Subcutaneous adipose tissue (tissue), 4 donors: ENCODE measurements around the gene MAGEA4. TPM values are rescaled to one million over a fixed set of nuclear protein-coding genes. Genes with fewer than 3 reads are reported as not detected.

Experiments used
- CTCF ChIP-seq: fragments of 450-650 bp; IDR thresholded peaks from one replicate; pipeline ENCODE4 v1.5.1; 2016; ENCODE audit warnings: low read depth, mild to moderate bottlenecking, control low read depth, antibody characterized with exemption, moderate library complexity
- total RNA-seq, 4 donors: library from RNA; depleted of rRNA; stranded (reverse); fragments of >200 nt; gene quantifications; one replicate each; pipeline ENCODE4 v1.1.0, GENCODE V29; 2016

MAGEA4 gene
- total RNA-seq, 4 donors from 2014 or later: not detected

DNA sequence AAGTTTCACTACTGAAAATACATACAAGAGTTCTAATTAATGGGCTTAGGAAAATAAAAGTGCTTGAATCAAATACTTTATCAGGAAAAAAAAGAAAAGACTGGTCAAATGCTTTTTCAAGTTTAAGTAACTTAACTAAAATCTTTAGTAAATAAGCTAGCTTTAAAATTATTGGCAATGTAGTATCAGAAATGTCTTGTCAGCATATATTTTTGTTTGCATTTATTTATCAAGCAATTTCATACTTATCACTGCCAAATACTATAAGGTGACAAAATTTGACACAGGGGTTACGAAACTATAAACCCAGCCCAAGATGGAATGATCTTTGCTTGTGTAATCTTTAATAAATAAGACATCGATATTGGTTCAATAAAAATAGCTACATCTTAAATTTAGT, 31.8 kb upstream of the MAGEA4 start:
- no peak for TF ChIP-seq CTCF

DNA sequence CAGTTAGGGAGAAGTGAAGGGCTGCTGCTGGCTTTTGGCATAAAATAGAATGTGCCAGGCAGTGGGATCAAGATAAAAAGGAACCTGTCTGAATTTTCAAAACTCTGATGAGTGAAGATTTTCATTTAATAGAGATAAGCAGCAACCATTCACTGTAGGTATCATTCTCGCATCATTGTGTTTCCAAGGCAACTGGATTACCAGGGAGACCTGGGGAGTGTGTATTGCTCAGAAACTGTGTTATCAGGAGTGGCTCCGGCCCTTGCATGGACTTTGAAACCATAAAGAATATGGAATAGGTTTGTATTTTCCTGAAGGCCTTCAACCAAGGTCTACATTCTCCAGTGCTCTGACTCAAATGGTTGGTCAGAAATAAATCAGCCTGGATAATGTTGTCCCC, 23.3 kb upstream of the MAGEA4 start:
- no peak for TF ChIP-seq CTCF

- TF ChIP-seq CTCF: no peak
These were observed 15.8 kb upstream of the MAGEA4 start for GRCh38 chrX:151896734-151897474.

DNA sequence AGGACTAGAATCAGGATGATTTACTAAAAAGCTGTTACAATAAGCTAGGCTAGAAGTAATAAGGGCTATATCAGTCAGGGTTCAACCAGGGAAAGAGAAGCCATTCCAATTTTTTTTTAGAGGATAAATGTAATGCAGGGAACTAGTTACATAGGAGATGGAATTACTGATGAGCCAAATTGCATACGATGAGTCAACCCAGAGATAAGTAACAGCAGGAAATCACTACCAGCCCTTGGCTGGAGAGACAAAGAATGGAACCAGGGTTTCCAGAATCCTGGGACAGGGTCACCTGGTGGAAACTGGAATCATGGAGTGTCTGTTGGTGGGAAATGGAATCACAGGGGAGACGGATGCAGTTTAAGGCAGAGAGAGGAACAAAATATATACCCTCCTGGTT, 13.1 kb upstream of the MAGEA4 start:
- TF ChIP-seq CTCF: no peak

DNA sequence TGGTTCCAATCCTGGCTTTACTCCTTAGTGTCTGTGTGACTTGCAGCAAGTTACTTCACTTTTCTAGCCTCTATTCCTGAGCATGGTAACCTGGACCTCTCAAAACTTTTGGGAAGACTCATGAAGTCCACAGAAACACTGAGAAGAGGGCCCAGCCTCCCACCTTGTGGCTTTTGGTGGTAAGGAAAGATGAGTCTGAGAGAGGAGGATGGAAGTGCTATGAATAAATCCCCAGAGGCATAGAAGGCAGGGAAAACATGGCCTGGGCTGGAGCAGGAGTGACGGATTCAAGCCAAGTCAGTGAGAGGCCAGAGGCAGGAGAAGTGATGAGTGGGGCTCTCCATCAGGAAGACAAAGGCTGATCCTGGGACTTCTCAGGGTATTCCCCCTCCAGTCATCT, 10.9 kb upstream of the MAGEA4 start:
- TF ChIP-seq CTCF: no peak

DNA sequence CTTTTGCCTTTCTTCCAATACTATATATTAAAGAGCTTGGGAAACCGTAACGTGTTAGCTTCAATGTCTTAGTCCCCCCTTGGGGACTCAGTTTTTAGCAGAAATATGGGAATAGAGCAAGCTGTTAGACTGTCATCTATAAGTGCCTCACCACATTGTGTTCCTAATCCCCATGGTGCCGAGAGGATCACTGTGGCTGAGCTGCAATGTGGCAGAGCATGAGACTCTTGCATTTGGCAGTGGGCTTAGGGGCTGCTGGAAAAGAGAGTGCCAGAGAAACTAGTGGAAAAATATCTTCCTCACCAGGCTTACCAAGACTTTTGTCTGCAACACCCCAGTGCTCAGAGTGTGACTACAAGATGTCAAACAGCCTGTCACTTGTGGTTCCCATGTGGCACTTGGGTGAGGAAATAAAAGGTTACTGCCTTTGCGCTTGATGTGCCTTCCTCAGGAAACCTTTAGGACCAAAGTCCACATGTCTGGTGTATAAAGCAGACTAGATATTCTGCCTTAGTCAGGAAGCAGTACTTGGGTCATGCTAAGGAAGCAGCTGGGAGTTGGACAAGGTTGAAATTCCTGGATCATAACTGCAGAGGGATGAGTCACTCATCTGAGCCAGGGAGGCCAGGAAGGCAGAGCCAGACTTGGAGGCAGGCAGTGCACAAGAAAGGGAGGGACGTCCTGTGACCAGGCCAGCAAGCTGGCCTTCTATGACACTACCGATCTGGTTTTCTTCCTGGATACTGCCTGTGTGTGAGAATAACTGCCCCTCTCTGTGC, 9.7 kb upstream of the MAGEA4 start:
- TF ChIP-seq CTCF: no peak

GRCh38 chrX:151904989-151905388, 7.7 kb upstream of the MAGEA4 start:
- TF ChIP-seq CTCF: no peak
